ENCODE data around the gene PTPRA.

PTPRA gene

GRCh38 chr20:2900845-2901592 lies 27.7 kb downstream of the PTPRA start:
- no peak for ATAC-seq
- TF ChIP-seq, protein P1, sequence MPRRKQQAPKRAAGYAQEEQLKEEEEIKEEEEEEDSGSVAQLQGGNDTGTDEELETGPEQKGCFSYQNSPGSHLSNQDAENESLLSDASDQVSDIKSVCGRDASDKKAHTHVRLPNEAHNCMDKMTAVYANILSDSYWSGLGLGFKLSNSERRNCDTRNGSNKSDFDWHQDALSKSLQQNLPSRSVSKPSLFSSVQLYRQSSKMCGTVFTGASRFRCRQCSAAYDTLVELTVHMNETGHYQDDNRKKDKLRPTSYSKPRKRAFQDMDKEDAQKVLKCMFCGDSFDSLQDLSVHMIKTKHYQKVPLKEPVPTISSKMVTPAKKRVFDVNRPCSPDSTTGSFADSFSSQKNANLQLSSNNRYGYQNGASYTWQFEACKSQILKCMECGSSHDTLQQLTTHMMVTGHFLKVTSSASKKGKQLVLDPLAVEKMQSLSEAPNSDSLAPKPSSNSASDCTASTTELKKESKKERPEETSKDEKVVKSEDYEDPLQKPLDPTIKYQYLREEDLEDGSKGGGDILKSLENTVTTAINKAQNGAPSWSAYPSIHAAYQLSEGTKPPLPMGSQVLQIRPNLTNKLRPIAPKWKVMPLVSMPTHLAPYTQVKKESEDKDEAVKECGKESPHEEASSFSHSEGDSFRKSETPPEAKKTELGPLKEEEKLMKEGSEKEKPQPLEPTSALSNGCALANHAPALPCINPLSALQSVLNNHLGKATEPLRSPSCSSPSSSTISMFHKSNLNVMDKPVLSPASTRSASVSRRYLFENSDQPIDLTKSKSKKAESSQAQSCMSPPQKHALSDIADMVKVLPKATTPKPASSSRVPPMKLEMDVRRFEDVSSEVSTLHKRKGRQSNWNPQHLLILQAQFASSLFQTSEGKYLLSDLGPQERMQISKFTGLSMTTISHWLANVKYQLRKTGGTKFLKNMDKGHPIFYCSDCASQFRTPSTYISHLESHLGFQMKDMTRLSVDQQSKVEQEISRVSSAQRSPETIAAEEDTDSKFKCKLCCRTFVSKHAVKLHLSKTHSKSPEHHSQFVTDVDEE (CRISPR knock-in tag; IDR thresholded peaks at IDR 0.05): no peak
- TF ChIP-seq PPARA (CRISPR knock-in tag; IDR thresholded peaks at IDR 0.05; ENCODE audit: borderline replicate concordance) (no peak), ZFP30 (CRISPR knock-in tag; IDR thresholded peaks at IDR 0.05) (no peak), ZC3H10 (CRISPR knock-in tag; IDR thresholded peaks at IDR 0.05) (no peak), ESRRG (CRISPR knock-in tag; IDR thresholded peaks at IDR 0.05) (no peak)
- TF ChIP-seq, protein P2, sequence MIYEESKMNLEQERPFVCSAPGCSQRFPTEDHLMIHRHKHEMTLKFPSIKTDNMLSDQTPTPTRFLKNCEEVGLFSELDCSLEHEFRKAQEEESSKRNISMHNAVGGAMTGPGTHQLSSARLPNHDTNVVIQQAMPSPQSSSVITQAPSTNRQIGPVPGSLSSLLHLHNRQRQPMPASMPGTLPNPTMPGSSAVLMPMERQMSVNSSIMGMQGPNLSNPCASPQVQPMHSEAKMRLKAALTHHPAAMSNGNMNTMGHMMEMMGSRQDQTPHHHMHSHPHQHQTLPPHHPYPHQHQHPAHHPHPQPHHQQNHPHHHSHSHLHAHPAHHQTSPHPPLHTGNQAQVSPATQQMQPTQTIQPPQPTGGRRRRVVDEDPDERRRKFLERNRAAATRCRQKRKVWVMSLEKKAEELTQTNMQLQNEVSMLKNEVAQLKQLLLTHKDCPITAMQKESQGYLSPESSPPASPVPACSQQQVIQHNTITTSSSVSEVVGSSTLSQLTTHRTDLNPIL (CRISPR knock-in tag; IDR thresholded peaks at IDR 0.05; ENCODE audit: low read depth): no peak
- TF ChIP-seq, protein P3, sequence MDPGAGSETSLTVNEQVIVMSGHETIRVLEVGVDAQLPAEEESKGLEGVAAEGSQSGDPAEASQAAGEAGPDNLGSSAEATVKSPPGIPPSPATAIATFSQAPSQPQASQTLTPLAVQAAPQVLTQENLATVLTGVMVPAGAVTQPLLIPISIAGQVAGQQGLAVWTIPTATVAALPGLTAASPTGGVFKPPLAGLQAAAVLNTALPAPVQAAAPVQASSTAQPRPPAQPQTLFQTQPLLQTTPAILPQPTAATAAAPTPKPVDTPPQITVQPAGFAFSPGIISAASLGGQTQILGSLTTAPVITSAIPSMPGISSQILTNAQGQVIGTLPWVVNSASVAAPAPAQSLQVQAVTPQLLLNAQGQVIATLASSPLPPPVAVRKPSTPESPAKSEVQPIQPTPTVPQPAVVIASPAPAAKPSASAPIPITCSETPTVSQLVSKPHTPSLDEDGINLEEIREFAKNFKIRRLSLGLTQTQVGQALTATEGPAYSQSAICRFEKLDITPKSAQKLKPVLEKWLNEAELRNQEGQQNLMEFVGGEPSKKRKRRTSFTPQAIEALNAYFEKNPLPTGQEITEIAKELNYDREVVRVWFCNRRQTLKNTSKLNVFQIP (CRISPR knock-in tag; IDR thresholded peaks at IDR 0.05; ENCODE audit: borderline replicate concordance, low read depth): no peak

DNA sequence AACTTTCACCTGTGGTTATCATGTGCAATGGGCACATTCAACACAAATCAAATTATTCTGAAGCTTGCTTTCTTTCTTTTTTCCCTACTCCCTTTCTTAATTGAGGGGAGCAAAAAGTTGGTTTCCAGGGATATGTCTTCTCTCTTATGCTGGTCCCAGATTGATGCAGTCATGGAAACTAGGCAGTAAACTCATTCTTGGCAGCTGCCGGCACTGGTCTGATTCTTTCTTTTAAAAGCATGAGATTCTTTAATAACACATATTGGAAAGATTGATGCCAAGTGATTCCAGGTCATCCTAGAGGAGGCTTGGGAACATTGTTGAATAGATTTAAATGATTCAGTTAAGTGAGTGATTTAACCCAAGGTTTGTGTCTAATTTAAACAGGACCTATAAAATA lies 29.0 kb downstream of the PTPRA start:
- peak; percentile 50 for ATAC-seq

More for the DNA sequence above, 29.0 kb downstream of the PTPRA start:
- TF ChIP-seq SNAI2 (CRISPR knock-in tag; IDR thresholded peaks at IDR 0.05) (no peak), CSDC2 (CRISPR knock-in tag; IDR thresholded peaks at IDR 0.05) (no peak), RARB (CRISPR knock-in tag; IDR thresholded peaks at IDR 0.05) (no peak), BACH2 (CRISPR knock-in tag; IDR thresholded peaks at IDR 0.05; ENCODE audit: borderline replicate concordance) (no peak), ESRRG (CRISPR knock-in tag; IDR thresholded peaks at IDR 0.05) (no peak), ARNTL (CRISPR knock-in tag; IDR thresholded peaks at IDR 0.05; ENCODE audit: borderline replicate concordance, low read depth) (no peak), TCF4 (CRISPR knock-in tag; IDR thresholded peaks at IDR 0.05; ENCODE audit: borderline replicate concordance) (no peak), OSR1 (CRISPR knock-in tag; IDR thresholded peaks at IDR 0.05) (no peak), GLIS3 (CRISPR knock-in tag; IDR thresholded peaks at IDR 0.05) (no peak), CSRNP3 (CRISPR knock-in tag; IDR thresholded peaks at IDR 0.05) (no peak), ISL1 (CRISPR knock-in tag; IDR thresholded peaks at IDR 0.05) (no peak), ZNF565 (CRISPR knock-in tag; conservative IDR thresholded peaks at IDR 0.05; ENCODE audit: low read depth) (no peak)
- TF ChIP-seq, protein P1 (CRISPR knock-in tag; IDR thresholded peaks at IDR 0.05): no peak
- TF ChIP-seq, protein P3 (CRISPR knock-in tag; IDR thresholded peaks at IDR 0.05; ENCODE audit: borderline replicate concordance, low read depth): no peak

Data from SK-N-SH treated with all-trans-retinoic acid at 6 μM for 48 hours (cell line).